ENCODE measurements around the gene RAB7B.

The RAB7B gene

DNA sequence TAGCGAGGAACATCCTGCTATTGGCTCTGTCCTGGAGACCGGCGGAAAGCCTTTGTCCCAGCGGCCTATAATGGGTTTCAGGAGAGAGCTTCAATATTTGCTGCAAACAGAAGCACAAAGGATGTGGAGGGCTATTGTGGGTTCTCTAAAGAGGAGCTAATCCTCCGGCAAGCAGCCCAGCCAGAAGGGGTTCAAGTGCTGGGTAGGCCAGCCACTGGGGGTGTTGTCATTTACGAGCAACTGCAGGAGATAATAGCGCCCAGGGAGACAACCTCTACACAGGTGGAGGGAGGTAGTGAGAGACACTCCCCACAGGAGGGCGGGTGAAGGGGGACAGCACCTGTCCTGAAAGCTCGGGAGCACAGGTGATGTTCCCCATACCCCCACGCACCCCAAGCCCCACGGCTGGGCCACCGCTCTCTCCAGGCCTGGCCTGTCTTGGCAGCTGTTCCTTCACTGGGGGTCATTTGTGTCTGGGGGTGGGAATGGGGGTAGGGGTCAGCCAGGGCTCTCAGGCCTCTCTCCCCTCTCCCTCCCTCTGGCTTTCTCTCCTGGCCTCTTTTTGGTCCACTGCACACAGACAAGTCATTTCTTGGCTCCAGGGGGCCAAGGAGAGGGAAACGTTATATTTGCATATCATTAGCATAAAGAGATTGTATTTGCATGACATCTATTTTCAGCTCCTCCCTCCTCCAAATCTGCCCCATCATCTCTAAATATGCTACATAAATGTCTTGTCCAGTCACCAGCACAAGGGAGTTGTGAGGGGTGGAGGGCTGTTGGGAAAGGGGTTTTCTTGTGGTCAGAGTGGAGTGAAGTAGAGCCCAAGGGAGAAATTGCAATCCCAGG lies 37.9 kb downstream of the RAB7B start:
- in situ Hi-C loops (cut with HindIII; ENCODE audit: low pct_ligation_motif_present, low sequenced_read_pairs), result no loop called here
- H3K27me3 ChIP-seq (replicated peaks), result no peaks in the 10 kb centered on the region
- no peaks in the 10 kb centered on the region for H3K36me3 ChIP-seq (replicated peaks)
- no peak for DNase-seq
- TF ChIP-seq, protein P1, sequence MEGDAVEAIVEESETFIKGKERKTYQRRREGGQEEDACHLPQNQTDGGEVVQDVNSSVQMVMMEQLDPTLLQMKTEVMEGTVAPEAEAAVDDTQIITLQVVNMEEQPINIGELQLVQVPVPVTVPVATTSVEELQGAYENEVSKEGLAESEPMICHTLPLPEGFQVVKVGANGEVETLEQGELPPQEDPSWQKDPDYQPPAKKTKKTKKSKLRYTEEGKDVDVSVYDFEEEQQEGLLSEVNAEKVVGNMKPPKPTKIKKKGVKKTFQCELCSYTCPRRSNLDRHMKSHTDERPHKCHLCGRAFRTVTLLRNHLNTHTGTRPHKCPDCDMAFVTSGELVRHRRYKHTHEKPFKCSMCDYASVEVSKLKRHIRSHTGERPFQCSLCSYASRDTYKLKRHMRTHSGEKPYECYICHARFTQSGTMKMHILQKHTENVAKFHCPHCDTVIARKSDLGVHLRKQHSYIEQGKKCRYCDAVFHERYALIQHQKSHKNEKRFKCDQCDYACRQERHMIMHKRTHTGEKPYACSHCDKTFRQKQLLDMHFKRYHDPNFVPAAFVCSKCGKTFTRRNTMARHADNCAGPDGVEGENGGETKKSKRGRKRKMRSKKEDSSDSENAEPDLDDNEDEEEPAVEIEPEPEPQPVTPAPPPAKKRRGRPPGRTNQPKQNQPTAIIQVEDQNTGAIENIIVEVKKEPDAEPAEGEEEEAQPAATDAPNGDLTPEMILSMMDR (IDR thresholded peaks at IDR 0.05; ENCODE audit: low read depth, low read length, missing control alignments), result no peak
- H3K27ac ChIP-seq, result no peak overlapping the region
- no peak overlapping the region for H3K4me3 ChIP-seq (ENCODE audit: low read depth, low read length)

DNA sequence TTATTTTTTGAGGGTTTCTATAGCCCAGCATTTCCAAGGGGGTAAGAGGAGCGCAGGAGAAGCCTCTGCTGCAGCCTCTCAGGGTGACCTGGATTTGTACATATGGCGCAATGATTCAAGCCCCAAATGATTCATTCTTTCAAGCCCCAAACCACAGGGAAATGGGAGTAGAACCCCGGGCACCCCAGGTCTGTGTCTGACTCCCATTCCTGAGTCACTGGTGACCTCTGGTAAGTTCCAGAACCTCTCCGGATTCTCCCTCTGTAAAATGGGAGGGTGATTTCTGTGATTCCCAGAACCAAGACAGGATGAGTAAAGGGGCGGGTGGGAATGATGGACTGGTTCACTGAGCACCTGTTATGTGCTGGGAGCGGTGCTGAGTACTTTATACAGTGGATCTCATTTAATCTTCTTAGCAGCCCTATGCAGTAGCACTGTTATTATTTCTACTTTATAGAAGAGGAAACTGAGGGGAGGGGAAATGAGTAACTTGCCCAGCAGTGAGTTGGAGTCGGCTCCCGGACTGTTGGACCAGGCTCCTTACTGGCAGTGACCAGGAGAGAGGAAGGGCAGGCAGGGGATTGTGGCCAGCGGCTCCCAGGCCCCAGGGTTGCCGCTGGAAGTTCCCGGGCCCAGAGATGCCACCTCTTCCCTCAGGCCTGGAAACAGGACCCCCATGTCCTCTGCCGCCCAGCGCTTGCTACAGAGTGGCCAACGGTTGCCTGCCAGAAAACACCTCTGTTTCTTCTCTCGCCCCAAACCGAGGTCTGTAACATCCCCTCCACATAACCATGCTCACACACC lies 39.6 kb downstream of the RAB7B start:
- H3K27me3 ChIP-seq (replicated peaks), result peaks cover 9% of the 10 kb centered on the region
- no peak overlapping the region for H3K27ac ChIP-seq
- in situ Hi-C loops (cut with HindIII; ENCODE audit: low pct_ligation_motif_present, low sequenced_read_pairs), result no loop called here
- no peak overlapping the region for H3K4me3 ChIP-seq (ENCODE audit: low read depth, low read length)
- TF ChIP-seq, protein P1 (IDR thresholded peaks at IDR 0.05; ENCODE audit: low read depth, low read length, missing control alignments), result no peak
- H3K36me3 ChIP-seq (replicated peaks), result no peaks in the 10 kb centered on the region
- DNase-seq, result peak; percentile 43

DNA sequence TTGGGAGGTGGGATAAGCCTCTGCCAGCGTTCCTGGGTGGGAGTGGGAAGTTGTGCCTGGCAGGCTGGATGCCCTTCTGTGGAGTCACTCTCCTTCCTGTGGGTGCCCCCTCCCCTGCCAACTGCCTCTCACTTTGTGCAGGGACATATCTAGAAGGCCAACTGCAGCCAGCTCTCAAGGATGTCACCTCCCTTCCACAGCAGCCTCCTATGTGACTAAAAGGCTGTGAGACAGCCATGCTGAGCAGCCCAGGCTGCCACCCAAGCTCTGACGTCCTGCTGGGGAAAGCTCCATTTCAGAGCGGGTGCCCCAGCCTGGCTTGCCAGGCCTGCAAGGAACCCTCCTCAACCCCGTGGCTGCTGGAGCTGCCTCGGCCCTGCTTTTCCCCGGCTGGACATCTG lies 40.4 kb downstream of the RAB7B start:
- no peak overlapping the region for H3K4me3 ChIP-seq (ENCODE audit: low read depth, low read length)
- no peak overlapping the region for H3K27ac ChIP-seq
- H3K36me3 ChIP-seq (replicated peaks), result no peaks in the 10 kb centered on the region
- peaks cover 9% of the 10 kb centered on the region for H3K27me3 ChIP-seq (replicated peaks)
- in situ Hi-C loops (cut with HindIII; ENCODE audit: low pct_ligation_motif_present, low sequenced_read_pairs), result no loop called here
- TF ChIP-seq, protein P1 (IDR thresholded peaks at IDR 0.05; ENCODE audit: low read depth, low read length, missing control alignments), result no peak
- no peak for DNase-seq

DNA sequence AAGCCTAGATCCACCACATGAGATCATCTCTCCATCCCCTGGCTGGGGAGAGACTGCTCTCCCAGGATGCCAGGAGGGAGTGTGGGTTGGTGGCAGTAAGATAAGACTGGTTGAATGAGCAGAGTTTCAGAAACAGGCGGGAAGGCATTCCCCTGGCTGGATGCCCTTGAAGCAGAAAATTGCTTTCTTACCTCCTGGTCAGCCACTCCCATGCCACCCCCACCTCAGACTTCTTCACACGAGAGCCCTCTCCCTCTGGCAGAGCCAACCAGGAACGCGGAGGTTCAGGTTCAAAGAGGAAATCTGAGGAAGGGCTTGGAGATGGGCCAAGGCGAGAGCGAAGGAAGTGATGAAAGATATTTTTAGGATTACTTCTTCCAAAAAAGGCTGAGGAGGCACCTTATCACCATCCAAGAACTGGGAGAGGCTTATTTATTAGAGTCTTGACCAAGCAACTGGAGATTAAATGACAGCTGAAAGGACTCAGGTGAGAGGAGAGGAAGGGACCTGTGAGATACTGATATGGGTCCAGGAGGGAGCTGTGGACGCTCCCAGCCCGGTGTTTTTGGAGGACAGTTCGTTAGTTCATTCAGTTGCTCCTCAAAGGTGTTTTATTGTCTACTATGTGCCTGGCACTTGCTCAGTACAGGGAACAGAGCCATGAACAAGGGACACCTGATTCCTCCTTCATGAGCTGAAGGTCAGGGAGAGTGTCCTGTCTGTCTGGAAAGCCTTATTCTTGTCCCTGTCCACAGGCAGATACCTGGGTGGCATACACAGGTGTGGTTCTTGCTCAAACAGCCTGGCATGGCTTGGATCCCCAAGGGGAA lies 41.0 kb downstream of the RAB7B start:
- Histone ChIP-seq H3K27me3 (replicated peaks) (peaks cover 9% of the 10 kb centered on the region), H3K27ac (no peak overlapping the region), H3K4me3 (ENCODE audit: low read depth, low read length) (no peak overlapping the region), H3K36me3 (replicated peaks) (no peaks in the 10 kb centered on the region)
- in situ Hi-C loops (cut with HindIII; ENCODE audit: low pct_ligation_motif_present, low sequenced_read_pairs), result no loop called here
- DNase-seq, result no peak
- TF ChIP-seq, protein P1 (IDR thresholded peaks at IDR 0.05; ENCODE audit: low read depth, low read length, missing control alignments), result no peak

DNA sequence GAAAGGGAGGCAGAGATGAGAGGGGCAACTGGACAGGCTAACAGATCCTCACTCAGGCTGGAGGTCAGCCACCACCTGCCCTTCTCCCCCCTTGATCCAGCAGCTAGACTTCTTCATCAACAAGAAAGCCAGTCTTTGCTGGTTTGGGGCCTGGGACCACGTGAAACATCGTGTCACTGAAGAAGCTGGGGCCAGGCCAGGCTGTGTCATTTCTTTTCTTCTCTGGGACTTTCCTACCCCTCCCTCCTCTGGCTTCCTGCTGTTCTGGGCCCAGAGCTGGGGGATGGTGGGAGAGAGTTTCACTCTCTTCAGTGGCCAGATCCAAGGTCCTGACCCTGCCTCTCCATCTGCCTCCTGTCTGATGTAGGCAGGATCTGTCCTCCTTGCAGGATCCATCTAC lies 41.8 kb downstream of the RAB7B start:
- Histone ChIP-seq H3K4me3 (ENCODE audit: low read depth, low read length) (no peak overlapping the region), H3K27ac (no peak overlapping the region), H3K27me3 (replicated peaks) (peaks cover 11% of the 10 kb centered on the region), H3K36me3 (replicated peaks) (no peaks in the 10 kb centered on the region)
- TF ChIP-seq, protein P1 (IDR thresholded peaks at IDR 0.05; ENCODE audit: low read depth, low read length, missing control alignments), result no peak
- in situ Hi-C loops (cut with HindIII; ENCODE audit: low pct_ligation_motif_present, low sequenced_read_pairs), result no loop called here
- DNase-seq, result peak; percentile 13
